SK-N-SH (cell line): ENCODE data around the gene STAG3. TPM values are rescaled to one million over a fixed set of nuclear protein-coding genes. Genes with fewer than 3 reads are reported as not detected.

Experiments
- CTCF ChIA-PET: fragments of 300-600, 350-600 bp; formaldehyde crosslinking; extraction: SDS; loops from one replicate; lab custom pipeline; 2021; lab: Yijun Ruan, JAX
- POLR2A ChIA-PET: fragments of 350-600 bp; sonication (Branson Sonifier 250); formaldehyde crosslinking; extraction: SDS; loops from one replicate; lab custom pipeline; 2020; ENCODE audit warnings: antibody characterized with exemption, inconsistent platforms; lab: Yijun Ruan, JAX
- DNase-seq: peaks from one replicate; pipeline ENCODE4 v3.0.0; 2012
- H2AFZ ChIP-seq: fragments of 200-600 bp; sonication (generic); 2 replicates; pipeline ENCODE4 v1.8.1; 2016; ENCODE audit warnings: antibody characterized with exemption, mild to moderate bottlenecking, low read depth
- H3F3A ChIP-seq: fragments of 200-600 bp; sonication (generic); replicated peaks from 2 replicates; pipeline ENCODE3; 2016; ENCODE audit warnings: antibody characterized with exemption, mild to moderate bottlenecking; ENCODE audit not compliant: insufficient read depth
- H3K27ac ChIP-seq, 2 experiments: fragments of 200-500 bp in 1 of 2; fragments of 200-600 bp in 1 of 2; sonication (Bioruptor generic) in 1 of 2; sonication (generic), shearing (Covaris generic) in 1 of 2; 2 replicates each; pipeline versions ENCODE4 v1.5.1 to v1.6.1; 2014 to 2016; ENCODE audit warnings: low read depth in 2 of 2, inconsistent platforms in 1 of 2, low read length in 1 of 2, mild to moderate bottlenecking in 1 of 2, mixed read lengths in 1 of 2
- H3K27me3 ChIP-seq: fragments of 200-600 bp; sonication (generic), shearing (Covaris generic); 2 replicates; pipeline ENCODE4 v1.6.1; 2016; ENCODE audit warnings: mixed run types; ENCODE audit not compliant: insufficient read depth
- H3K36me3 ChIP-seq, 2 experiments: fragments of 200-500 bp in 1 of 2; fragments of 200-600 bp in 1 of 2; sonication (Bioruptor generic) in 1 of 2; sonication (generic) in 1 of 2; replicated peaks in 1 of 2; 2 replicates each; pipeline versions ENCODE3 to v1.5.1; 2014 to 2016; ENCODE audit warnings: low read length in 1 of 2, mild to moderate bottlenecking in 1 of 2; ENCODE audit not compliant: insufficient read depth in 2 of 2, control insufficient read depth in 1 of 2
- H3K4me1 ChIP-seq, 2 experiments: fragments of 200-500 bp in 1 of 2; fragments of 200-600 bp in 1 of 2; sonication (Bioruptor generic) in 1 of 2; sonication (generic), shearing (Covaris generic) in 1 of 2; 2 replicates each; pipeline versions ENCODE4 v1.5.1 to v1.6.1; 2014 to 2016; ENCODE audit warnings: low read depth in 1 of 2, low read length in 1 of 2, mixed run types in 1 of 2; ENCODE audit not compliant: insufficient read depth in 2 of 2, control insufficient read depth in 1 of 2
- H3K4me2 ChIP-seq: fragments of 200-600 bp; sonication (generic), shearing (Covaris generic); 2 replicates; pipeline ENCODE4 v1.6.1; 2017; ENCODE audit warnings: mixed run types
- H3K4me3 ChIP-seq, 2 experiments: fragments of 200-500 bp in 1 of 2; fragments of 200-600 bp in 1 of 2; sonication (Bioruptor generic) in 1 of 2; sonication (generic), shearing (Covaris generic) in 1 of 2; 2 replicates each; pipeline versions ENCODE4 v1.5.1 to v1.8.1; 2014 to 2016; ENCODE audit warnings: low read depth in 2 of 2, inconsistent platforms in 1 of 2, low read length in 1 of 2, mild to moderate bottlenecking in 1 of 2, mixed read lengths in 1 of 2, moderate library complexity in 1 of 2
- H3K79me2 ChIP-seq: fragments of 200-600 bp; sonication (generic); 2 replicates; pipeline ENCODE4 v1.8.1; 2017; ENCODE audit warnings: mild to moderate bottlenecking; ENCODE audit not compliant: insufficient read depth
- H3K9ac ChIP-seq: fragments of 200-600 bp; sonication (generic); 2 replicates; pipeline ENCODE4 v1.6.1; 2017; ENCODE audit warnings: mixed run types
- H3K9me2 ChIP-seq: fragments of 200-600 bp; sonication (generic); 2 replicates; pipeline ENCODE4 v1.6.1; 2017; ENCODE audit warnings: mixed run types
- H3K9me3 ChIP-seq: fragments of 200-600 bp; sonication (generic); 2 replicates; pipeline ENCODE4 v1.6.1; 2017; ENCODE audit warnings: mixed run types, mild to moderate bottlenecking, moderate library complexity
- H4K20me1 ChIP-seq: fragments of 200-600 bp; sonication (generic); 2 replicates; pipeline ENCODE4 v1.6.1; 2017; ENCODE audit warnings: mild to moderate bottlenecking, mixed run types; ENCODE audit not compliant: insufficient read depth
- CHD2 ChIP-seq: fragments of 150-350 bp; IDR thresholded peaks from 2 replicates; pipeline ENCODE4 v1.6.1; 2018; ENCODE audit warnings: low read length; ENCODE audit not compliant: partially characterized antibody
- NFIC ChIP-seq: IDR thresholded peaks from 2 replicates; pipeline ENCODE4 v1.4.0; 2012; ENCODE audit warnings: borderline replicate concordance
- POLR2AphosphoS5 ChIP-seq: IDR thresholded peaks from 2 replicates; pipeline ENCODE4 v1.6.1; 2012; ENCODE audit warnings: low read depth, low read length
- TAF1 ChIP-seq: IDR thresholded peaks from 2 replicates; pipeline ENCODE4 v1.6.1; 2012; ENCODE audit warnings: low read depth, mild to moderate bottlenecking, low read length, moderate library complexity, borderline replicate concordance
- ZBTB33 ChIP-seq: IDR thresholded peaks from 2 replicates; pipeline ENCODE4 v1.4.0; 2012; ENCODE audit warnings: low read depth, borderline replicate concordance
- WGBS: methylation state at CpG from one replicate; pipeline ENCODE4 v1.1.6; 2017; ENCODE audit warnings: low lambda C conversion rate; 5-methylcytosine and 5-hydroxymethylcytosine counted together
- polyA plus RNA-seq, 3 experiments: library from polyadenylated mRNA; depleted of rRNA; stranded (reverse); fragments of >200 nt; gene quantifications; 2 replicates each; pipeline ENCODE4 v1.2.3, GENCODE V29; 2012

The STAG3 gene
- polyA plus RNA-seq, 1 of the 3 experiments (the other 2 are of a cell fraction): 0.10 TPM

- Histone ChIP-seq H3K4me1 (peaks cover 11 to 19% of the 10 kb centered on the region in 2 experiments; a peak in 2 of 4 replicates), H4K20me1 (peaks cover 20% of the 10 kb centered on the region), H3F3A (peaks cover 15% of the 10 kb centered on the region), H3K36me3 (peaks cover 34 to 39% of the 10 kb centered on the region in 2 experiments), H3K9me2 (no peaks in the 10 kb centered on the region), H2AFZ (no peak overlapping the region), H3K4me3 (peak overlapping the region; percentile 87 to 93; a peak in 2 of 4 replicates), H3K9me3 (no peaks in the 10 kb centered on the region), H3K4me2 (peak overlapping the region; percentile 100), H3K9ac (peak overlapping the region; percentile 85; the same call in 1 of the 2 replicates), H3K79me2 (peaks cover 54% of the 10 kb centered on the region), H3K27ac (peak overlapping the region in 1 of 2 experiments; percentile 8; a peak in 1 of 4 replicates), H3K27me3 (no peaks in the 10 kb centered on the region)
- ChIA-PET POLR2A (interaction anchor here (0.6 to 4.3 kb wide), 6 partner anchors 8 to 39 kb away, joined by 3 to 25 read pairs (median 4); partner anchors contain the start of genes GAL3ST4, GPC2, LAMTOR4 and STAG3), CTCF (interaction anchor here (0.6 to 3.9 kb wide), 5 partner anchors 25 to 540 kb away, joined by 3 to 33 read pairs (median 3); no protein-coding TSS in a partner anchor)
- WGBS: 96% methylated on average over 16 of the region's 16 CpGs
- no peak for TF ChIP-seq POLR2AphosphoS5
- DNase-seq: peak; percentile 40
Measured at GRCh38 chr7:100156331-100157068, 21.2 kb upstream of the STAG3 start.

- WGBS: 57% methylated on average over 5 of the region's 5 CpGs
- no peak for DNase-seq
- POLR2A ChIA-PET: interaction anchor here (0.6 to 4.3 kb wide), 5 partner anchors 9 to 115 kb away, joined by 3 to 25 read pairs (median 3); partner anchors contain the start of gene LAMTOR4
Measured at GRCh38 chr7:100157069-100157333, 20.7 kb upstream of the STAG3 start.

More at GRCh38 chr7:100157069-100157333, 20.7 kb upstream of the STAG3 start:
- Histone ChIP-seq H3K27ac (peak overlapping the region; percentile 36 to 62; a peak in 1 of 4 replicates), H3K79me2 (peaks cover 51% of the 10 kb centered on the region), H2AFZ (no peak overlapping the region), H3K9ac (peak overlapping the region; percentile 85; the same call in 1 of the 2 replicates), H3K36me3 (peaks cover 31 to 39% of the 10 kb centered on the region in 2 experiments), H3K27me3 (no peaks in the 10 kb centered on the region), H3K9me2 (no peaks in the 10 kb centered on the region), H3F3A (peaks cover 15% of the 10 kb centered on the region), H3K4me2 (peak overlapping the region; percentile 100), H3K4me3 (peak overlapping the region; percentile 87 to 93; a peak in 3 of 4 replicates), H3K4me1 (peaks cover 11 to 19% of the 10 kb centered on the region in 2 experiments; a peak in 2 of 4 replicates), H3K9me3 (no peaks in the 10 kb centered on the region), H4K20me1 (peaks cover 20% of the 10 kb centered on the region)
- CTCF ChIA-PET: interaction anchor here (0.6 to 3.9 kb wide), 6 partner anchors 8 to 540 kb away, joined by 3 to 33 read pairs (median 3); partner anchors contain the start of gene LAMTOR4
- TF ChIP-seq ZBTB33: no peak
- TF ChIP-seq CHD2: no peak
- no peak for TF ChIP-seq TAF1
- TF ChIP-seq NFIC: no peak
